ENCODE data around the gene C19orf18.
"Not testable (repeated sequence)": the region's sequence is repeated elsewhere in the genome, so short reads cannot be mapped to it uniquely, and the experiment has no call there.

The C19orf18 gene

GRCh38 chr19:58009301-58009665, 34.9 kb upstream of the C19orf18 start:
- peak overlapping the region; percentile 80 for H3K27ac ChIP-seq (replicated peaks)
- TF ChIP-seq SPI1 (IDR thresholded peaks at IDR 0.05; ENCODE audit: borderline replicate concordance, low read depth) (no peak), GABPA (IDR thresholded peaks at IDR 0.05; ENCODE audit: low read depth) (no peak), REST (IDR thresholded peaks at IDR 0.05; ENCODE audit: insufficient replicate concordance, low read depth) (no peak)
- peak overlapping the region; percentile 78 for H3K4me3 ChIP-seq (replicated peaks; ENCODE audit: insufficient read depth, low read length)
- DNase-seq (ENCODE audit: low read depth in 1 of 2, low spot score in 1 of 2): no peak
- H3K27me3 ChIP-seq (ENCODE audit: insufficient read depth, poor library complexity, severe bottlenecking): no peaks in the 10 kb centered on the region

- peak overlapping the region; percentile 78; the same call in 1 of the 2 replicates for H3K4me3 ChIP-seq (replicated peaks; ENCODE audit: insufficient read depth, low read length)
- H3K27ac ChIP-seq (replicated peaks); DNase-seq (ENCODE audit: low read depth in 1 of 2, low spot score in 1 of 2); H3K27me3 ChIP-seq (ENCODE audit: insufficient read depth, poor library complexity, severe bottlenecking): not testable (repeated sequence)
Measured at GRCh38 chr19:58008877-58009276, 34.5 kb upstream of the C19orf18 start.

- H3K27me3 ChIP-seq (ENCODE audit: insufficient read depth, poor library complexity, severe bottlenecking): no peaks in the 10 kb centered on the region
- no peak for TF ChIP-seq CTCF (IDR thresholded peaks at IDR 0.05; ENCODE audit: insufficient read depth, low read length)
- TF ChIP-seq GABPA (IDR thresholded peaks at IDR 0.05; ENCODE audit: low read depth): no peak
- TF ChIP-seq SPI1 (IDR thresholded peaks at IDR 0.05; ENCODE audit: borderline replicate concordance, low read depth): no peak
- TF ChIP-seq POLR2AphosphoS5 (IDR thresholded peaks at IDR 0.05; ENCODE audit: low read depth): no peak
- TF ChIP-seq REST (IDR thresholded peaks at IDR 0.05; ENCODE audit: insufficient replicate concordance, low read depth): no peak
- peak in 1 of 2 experiments; percentile 31 for DNase-seq (ENCODE audit: low read depth in 1 of 2, low spot score in 1 of 2)
Measured at GRCh38 chr19:58007285-58007684, 33.0 kb upstream of the C19orf18 start.

GRCh38 chr19:58003174-58003828, 29.0 kb upstream of the C19orf18 start:
- Histone ChIP-seq H3K27me3 (ENCODE audit: insufficient read depth, poor library complexity, severe bottlenecking) (no peaks in the 10 kb centered on the region), H3K4me3 (replicated peaks; ENCODE audit: insufficient read depth, low read length) (peak overlapping the region; percentile 64), H3K27ac (replicated peaks) (peak overlapping the region; percentile 93)
- TF ChIP-seq CTCF (IDR thresholded peaks at IDR 0.05; ENCODE audit: insufficient read depth, low read length): no peak
- no peak for TF ChIP-seq REST (IDR thresholded peaks at IDR 0.05; ENCODE audit: insufficient replicate concordance, low read depth)
- no peak for DNase-seq (ENCODE audit: low read depth in 1 of 2, low spot score in 1 of 2)

More at GRCh38 chr19:58007285-58007684, 33.0 kb upstream of the C19orf18 start:
- Histone ChIP-seq H3K27ac (replicated peaks) (no peak overlapping the region), H3K4me3 (replicated peaks; ENCODE audit: insufficient read depth, low read length) (no peak overlapping the region)

Data from HL-60 (cell line).